SK-N-MC (cell line): ENCODE results near the gene WDR4.

ENCODE experiments used
- EZH2 ChIP-seq: fragments of 200-600 bp; sonication (generic); IDR thresholded peaks from one replicate; pipeline ENCODE4 v1.6.1; 2017; ENCODE audit warnings: antibody characterized with exemption
- POLR2AphosphoS5 ChIP-seq: IDR thresholded peaks from 2 replicates; pipeline ENCODE4 v1.6.1; 2012; ENCODE audit warnings: mild to moderate bottlenecking, low read depth, low read length, borderline replicate concordance

- TF ChIP-seq POLR2AphosphoS5 (no peak), EZH2 (no peak)
Observed at GRCh38 chr21:42880352-42880751, 1.0 kb upstream of the WDR4 start.
